ENCODE results near the gene FRMD4A.

The FRMD4A gene

GRCh38 chr10:13631594-13631993, 699.1 kb downstream of the FRMD4A start:
- Histone ChIP-seq H3K9me2 (replicated peaks; ENCODE audit: control insufficient read depth, low read length) (no peaks in the 10 kb centered on the region), H4K20me1 (ENCODE audit: control insufficient read depth, insufficient read depth, low read depth, low read length) (no peaks in the 10 kb centered on the region), H3F3A (ENCODE audit: control insufficient read depth, insufficient read depth) (no peaks in the 10 kb centered on the region), H3K9me3 (ENCODE audit: control insufficient read depth, insufficient read depth, low read length) (no peaks in the 10 kb centered on the region), H3K27ac (ENCODE audit: low read depth, low read length) (no peak overlapping the region), H3K4me3 (ENCODE audit: low read length) (no peak overlapping the region), H3K79me2 (ENCODE audit: control insufficient read depth, low read length) (no peaks in the 10 kb centered on the region), H3K4me2 (ENCODE audit: low read length) (no peak overlapping the region), H3K27me3 (ENCODE audit: control insufficient read depth, low read length) (no peaks in the 10 kb centered on the region), H3K4me1 (ENCODE audit: control insufficient read depth, low read length) (peaks cover 12% of the 10 kb centered on the region), H3K36me3 (ENCODE audit: control insufficient read depth, low read length) (peaks cover 8% of the 10 kb centered on the region)
- no peak for TF ChIP-seq CTCF (IDR thresholded peaks at IDR 0.05; ENCODE audit: low read depth, low read length, poor library complexity, severe bottlenecking)
- TF ChIP-seq EZH2phosphoT487 (IDR thresholded peaks at IDR 0.05; ENCODE audit: borderline replicate concordance, low read length): no peak

GRCh38 chr10:13630231-13630630, 700.5 kb downstream of the FRMD4A start:
- no peaks in the 10 kb centered on the region for H3K79me2 ChIP-seq (ENCODE audit: control insufficient read depth, low read length)
- peaks cover 8% of the 10 kb centered on the region for H3K36me3 ChIP-seq (ENCODE audit: control insufficient read depth, low read length)
- TF ChIP-seq EZH2phosphoT487 (IDR thresholded peaks at IDR 0.05; ENCODE audit: borderline replicate concordance, low read length): no peak
- TF ChIP-seq CTCF (IDR thresholded peaks at IDR 0.05; ENCODE audit: low read depth, low read length, poor library complexity, severe bottlenecking): no peak
- peaks cover 12% of the 10 kb centered on the region for H3K4me1 ChIP-seq (ENCODE audit: control insufficient read depth, low read length)
- H3K27me3 ChIP-seq (ENCODE audit: control insufficient read depth, low read length): no peaks in the 10 kb centered on the region
- H3K27ac ChIP-seq (ENCODE audit: low read depth, low read length): no peak overlapping the region
- no peaks in the 10 kb centered on the region for H3K9me3 ChIP-seq (ENCODE audit: control insufficient read depth, insufficient read depth, low read length)
- no peaks in the 10 kb centered on the region for H3F3A ChIP-seq (ENCODE audit: control insufficient read depth, insufficient read depth)
- H3K4me3 ChIP-seq (ENCODE audit: low read length): no peak overlapping the region
- no peaks in the 10 kb centered on the region for H4K20me1 ChIP-seq (ENCODE audit: control insufficient read depth, insufficient read depth, low read depth, low read length)
- no peak overlapping the region for H3K4me2 ChIP-seq (ENCODE audit: low read length)
- H3K9me2 ChIP-seq (replicated peaks; ENCODE audit: control insufficient read depth, low read length): no peaks in the 10 kb centered on the region

DNA sequence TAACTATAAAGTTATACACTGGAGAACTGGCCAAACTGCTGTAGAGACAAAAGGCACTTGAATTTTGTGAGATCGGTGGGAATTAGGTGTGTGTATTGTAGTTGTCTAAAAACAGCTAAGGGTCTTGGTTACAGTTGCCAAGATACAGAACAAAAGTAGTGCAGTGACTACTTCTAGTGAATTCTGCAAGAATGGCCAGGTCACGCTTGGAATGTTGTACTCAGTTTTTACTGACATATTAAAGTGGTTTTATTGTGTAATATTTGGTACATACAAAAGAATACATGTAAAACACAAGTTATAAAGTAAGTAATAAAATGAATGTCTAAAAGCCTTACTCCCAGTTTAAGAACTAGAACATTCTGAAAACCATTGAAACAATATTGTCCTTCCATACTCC, 701.6 kb downstream of the FRMD4A start:
- Histone ChIP-seq H3K27me3 (ENCODE audit: control insufficient read depth, low read length) (no peaks in the 10 kb centered on the region), H3K4me2 (ENCODE audit: low read length) (no peak overlapping the region), H3K9me2 (replicated peaks; ENCODE audit: control insufficient read depth, low read length) (no peaks in the 10 kb centered on the region), H3K27ac (ENCODE audit: low read depth, low read length) (no peak overlapping the region), H3F3A (ENCODE audit: control insufficient read depth, insufficient read depth) (no peaks in the 10 kb centered on the region), H3K9me3 (ENCODE audit: control insufficient read depth, insufficient read depth, low read length) (no peaks in the 10 kb centered on the region), H4K20me1 (ENCODE audit: control insufficient read depth, insufficient read depth, low read depth, low read length) (no peaks in the 10 kb centered on the region), H3K79me2 (ENCODE audit: control insufficient read depth, low read length) (no peaks in the 10 kb centered on the region), H3K4me1 (ENCODE audit: control insufficient read depth, low read length) (peaks cover 12% of the 10 kb centered on the region), H3K36me3 (ENCODE audit: control insufficient read depth, low read length) (peaks cover 8% of the 10 kb centered on the region), H3K4me3 (ENCODE audit: low read length) (no peak overlapping the region)
- no peak for TF ChIP-seq EZH2phosphoT487 (IDR thresholded peaks at IDR 0.05; ENCODE audit: borderline replicate concordance, low read length)
- TF ChIP-seq CTCF (IDR thresholded peaks at IDR 0.05; ENCODE audit: low read depth, low read length, poor library complexity, severe bottlenecking): no peak

- Histone ChIP-seq H3K9me2 (replicated peaks; ENCODE audit: control insufficient read depth, low read length) (no peaks in the 10 kb centered on the region), H3K4me3 (ENCODE audit: low read length) (no peak overlapping the region), H3K4me2 (ENCODE audit: low read length) (no peak overlapping the region), H3K27me3 (ENCODE audit: control insufficient read depth, low read length) (no peaks in the 10 kb centered on the region), H3F3A (ENCODE audit: control insufficient read depth, insufficient read depth) (no peaks in the 10 kb centered on the region), H3K27ac (ENCODE audit: low read depth, low read length) (no peak overlapping the region), H3K36me3 (ENCODE audit: control insufficient read depth, low read length) (peaks cover 8% of the 10 kb centered on the region), H3K4me1 (ENCODE audit: control insufficient read depth, low read length) (peaks cover 12% of the 10 kb centered on the region), H3K9me3 (ENCODE audit: control insufficient read depth, insufficient read depth, low read length) (no peaks in the 10 kb centered on the region), H3K79me2 (ENCODE audit: control insufficient read depth, low read length) (no peaks in the 10 kb centered on the region), H4K20me1 (ENCODE audit: control insufficient read depth, insufficient read depth, low read depth, low read length) (no peaks in the 10 kb centered on the region)
- TF ChIP-seq EZH2phosphoT487 (IDR thresholded peaks at IDR 0.05; ENCODE audit: borderline replicate concordance, low read length): no peak
- TF ChIP-seq CTCF (IDR thresholded peaks at IDR 0.05; ENCODE audit: low read depth, low read length, poor library complexity, severe bottlenecking): no peak
These were observed 702.1 kb downstream of the FRMD4A start for GRCh38 chr10:13628661-13629060.
